ENCODE measurements around the gene EEF2K.

Gene EEF2K

GRCh38 chr16:22189473-22190080 is 16.5 kb upstream of the EEF2K start:
- TF ChIP-seq CTCF (IDR thresholded peaks at IDR 0.05; ENCODE audit: low read depth, low read length, missing control alignments), result no peak
- peak overlapping the region; percentile 51 for H3K4me3 ChIP-seq (replicated peaks; ENCODE audit: low read depth, low read length)
- DNase-seq (ENCODE audit: extremely low read depth, low read depth), result no peak

- H3K4me3 ChIP-seq (replicated peaks; ENCODE audit: low read depth, low read length), result peak overlapping the region; percentile 51
- no peak for TF ChIP-seq CTCF (IDR thresholded peaks at IDR 0.05; ENCODE audit: low read depth, low read length, missing control alignments)
- no peak for DNase-seq (ENCODE audit: extremely low read depth, low read depth)
These were observed 15.8 kb upstream of the EEF2K start for GRCh38 chr16:22190081-22190775.

- H3K4me3 ChIP-seq (replicated peaks; ENCODE audit: low read depth, low read length), result peak overlapping the region; percentile 49
- TF ChIP-seq CTCF (IDR thresholded peaks at IDR 0.05; ENCODE audit: low read depth, low read length, missing control alignments), result no peak
- peak; percentile 99 for DNase-seq (ENCODE audit: extremely low read depth, low read depth)
These were observed 15.1 kb upstream of the EEF2K start for GRCh38 chr16:22190776-22191531.

GRCh38 chr16:22191532-22192260 is 14.4 kb upstream of the EEF2K start:
- no peak for DNase-seq (ENCODE audit: extremely low read depth, low read depth)
- TF ChIP-seq CTCF (IDR thresholded peaks at IDR 0.05; ENCODE audit: low read depth, low read length, missing control alignments), result no peak
- peak overlapping the region; percentile 49 for H3K4me3 ChIP-seq (replicated peaks; ENCODE audit: low read depth, low read length)

- DNase-seq (ENCODE audit: extremely low read depth, low read depth), result peak; percentile 81
- H3K4me3 ChIP-seq (replicated peaks; ENCODE audit: low read depth, low read length), result peak overlapping the region; percentile 49
- TF ChIP-seq CTCF (IDR thresholded peaks at IDR 0.05; ENCODE audit: low read depth, low read length, missing control alignments), result no peak
These were observed 13.6 kb upstream of the EEF2K start for GRCh38 chr16:22192261-22193062.

- no peak for DNase-seq (ENCODE audit: extremely low read depth, low read depth)
- no peak for TF ChIP-seq CTCF (IDR thresholded peaks at IDR 0.05; ENCODE audit: low read depth, low read length, missing control alignments)
- H3K4me3 ChIP-seq (replicated peaks; ENCODE audit: low read depth, low read length), result no peak overlapping the region
These were observed 13.0 kb upstream of the EEF2K start for GRCh38 chr16:22193063-22193411.
